ENCODE measurements around the gene SHF.

Gene SHF

GRCh38 chr15:45121706-45122417, 65.9 kb downstream of the SHF start:
- DNase-seq: peak; percentile 86

- no peak for DNase-seq
Measured at GRCh38 chr15:45121020-45121419, 66.7 kb downstream of the SHF start.

- no peak for DNase-seq
Measured at GRCh38 chr15:45120081-45120972, 67.4 kb downstream of the SHF start.

- DNase-seq: no peak
Measured at GRCh38 chr15:45118996-45119395, 68.8 kb downstream of the SHF start.

- DNase-seq: peak; percentile 87
Measured at GRCh38 chr15:45118131-45118588, 69.6 kb downstream of the SHF start.

- DNase-seq: no peak
Measured at GRCh38 chr15:45117308-45118130, 70.2 kb downstream of the SHF start.

Data from fibroblast of skin of right quadriceps (primary cell).